Medulla oblongata (tissue), 1 donor: ENCODE data around the gene LIMS2.

Experiments
- DNase-seq: peaks from one replicate; pipeline ENCODE4 v3.0.0-alpha.2; 2015; ENCODE audit errors: extremely low spot score

Gene LIMS2

GRCh38 chr2:127674241-127675209 is 805 bp downstream of the LIMS2 start:
- DNase-seq, result no peak

- no peak for DNase-seq
These were observed 1.9 kb downstream of the LIMS2 start for GRCh38 chr2:127673291-127674069.

- no peak for DNase-seq
These were observed 2.7 kb downstream of the LIMS2 start for GRCh38 chr2:127672341-127673224.

- no peak for DNase-seq
These were observed 3.6 kb downstream of the LIMS2 start for GRCh38 chr2:127671557-127672302.

GRCh38 chr2:127670957-127671290 is 4.4 kb downstream of the LIMS2 start:
- DNase-seq, result no peak

- no peak for DNase-seq
These were observed 5.0 kb downstream of the LIMS2 start for GRCh38 chr2:127670055-127670956.

GRCh38 chr2:127669056-127669455 is 6.3 kb downstream of the LIMS2 start:
- no peak for DNase-seq

GRCh38 chr2:127665267-127665893 is 9.9 kb downstream of the LIMS2 start:
- DNase-seq, result no peak

GRCh38 chr2:127664895-127665225 is 10.5 kb downstream of the LIMS2 start:
- DNase-seq, result no peak

- no peak for DNase-seq
These were observed 11.1 kb downstream of the LIMS2 start for GRCh38 chr2:127664065-127664894.

GRCh38 chr2:127663566-127664064 is 11.7 kb downstream of the LIMS2 start:
- no peak for DNase-seq

- DNase-seq, result no peak
These were observed 12.3 kb downstream of the LIMS2 start for GRCh38 chr2:127662937-127663565.

GRCh38 chr2:127661949-127662510 is 13.3 kb downstream of the LIMS2 start:
- DNase-seq, result no peak

- peak; percentile 75 for DNase-seq
These were observed 14.2 kb downstream of the LIMS2 start for GRCh38 chr2:127661072-127661649.

GRCh38 chr2:127660291-127660578 is 15.1 kb downstream of the LIMS2 start:
- DNase-seq, result no peak

GRCh38 chr2:127659408-127660290 is 15.7 kb downstream of the LIMS2 start:
- no peak for DNase-seq
